Measurements from ENCODE around the gene SEMA4C.
A peak's percentile ranks its signal among the peaks of the same experiment; 100 is the strongest.

Gene SEMA4C

DNA sequence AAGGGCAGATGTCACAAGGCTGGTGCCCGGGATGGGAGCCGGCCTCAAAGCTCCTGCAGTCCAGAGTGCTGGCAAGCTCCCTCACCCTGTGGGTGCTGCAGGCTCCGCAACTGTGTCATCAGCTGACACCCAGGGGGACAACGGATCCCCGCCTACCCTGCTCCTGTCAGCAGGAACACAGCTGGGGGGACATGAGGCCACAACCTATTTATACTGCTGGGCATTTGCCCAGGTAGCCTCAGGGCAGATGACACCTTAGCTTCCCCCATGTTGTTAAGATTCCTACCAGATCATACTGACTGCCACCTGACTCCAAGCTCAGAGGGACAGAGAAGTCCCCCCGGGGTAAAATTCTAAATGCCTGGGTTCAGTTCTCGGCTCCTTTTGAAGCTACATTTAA lies 27.3 kb downstream of the SEMA4C start:
- DNase-seq (ENCODE audit: low spot score), result no peak

GRCh38 chr2:96841701-96842495 lies 28.0 kb downstream of the SEMA4C start:
- no peak for DNase-seq (ENCODE audit: low spot score)

GRCh38 chr2:96839875-96840850 lies 29.7 kb downstream of the SEMA4C start:
- DNase-seq (ENCODE audit: low spot score), result no peak

- DNase-seq (ENCODE audit: low spot score), result no peak
Observed at GRCh38 chr2:96839293-96839874, 30.5 kb downstream of the SEMA4C start.

DNA sequence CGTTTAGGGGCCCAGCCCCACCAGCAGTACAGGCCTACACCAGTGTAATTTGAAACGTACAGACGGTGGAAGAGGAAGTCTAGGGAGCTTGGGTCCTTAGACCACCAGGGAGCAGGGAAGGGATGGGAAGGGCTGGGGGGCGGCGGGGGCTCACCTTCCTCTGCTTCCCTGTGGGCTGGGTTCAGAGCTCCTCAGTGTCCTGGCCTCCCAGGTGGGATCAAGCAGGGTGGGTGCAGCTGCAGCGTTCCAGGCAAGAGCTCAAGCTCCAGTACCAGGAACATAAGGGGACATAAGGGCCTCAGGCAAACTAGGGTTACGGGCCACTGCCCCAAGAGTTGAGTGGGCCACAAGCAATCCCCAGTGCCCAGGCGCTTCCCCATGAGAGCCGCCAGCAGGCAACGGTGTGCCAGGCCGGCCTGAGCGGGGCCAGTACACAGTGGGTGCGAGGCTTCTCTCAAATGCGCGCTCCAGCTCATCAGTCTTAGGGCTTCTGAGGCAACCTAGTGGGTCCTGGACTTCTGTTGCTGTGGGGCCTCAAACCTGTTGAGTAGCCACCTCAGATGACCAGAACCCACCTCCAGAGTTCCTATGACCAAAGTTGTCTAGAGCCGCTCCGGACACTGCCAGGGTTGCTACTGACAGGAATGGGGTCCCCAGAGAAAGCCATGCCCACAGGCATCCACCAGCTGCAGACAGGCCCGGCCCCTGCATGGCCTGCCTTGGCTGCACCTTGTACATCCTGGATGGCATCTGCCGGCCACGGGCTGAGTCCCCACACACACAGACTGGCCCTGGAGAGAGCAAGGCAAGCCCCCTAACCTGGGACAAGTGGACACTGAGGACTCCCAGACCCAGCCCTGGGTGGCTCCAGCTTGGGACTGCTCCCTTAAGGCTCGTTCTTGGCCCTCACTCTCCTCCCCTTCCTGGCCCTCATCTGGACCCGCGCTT lies 31.3 kb downstream of the SEMA4C start:
- no peak for DNase-seq (ENCODE audit: low spot score)

GRCh38 chr2:96837575-96837974 lies 32.3 kb downstream of the SEMA4C start:
- DNase-seq (ENCODE audit: low spot score), result no peak

- DNase-seq (ENCODE audit: low spot score), result no peak
Observed at GRCh38 chr2:96835830-96836229, 34.0 kb downstream of the SEMA4C start.

GRCh38 chr2:96832754-96833507 lies 36.9 kb downstream of the SEMA4C start:
- DNase-seq (ENCODE audit: low spot score), result peak; percentile 56

DNA sequence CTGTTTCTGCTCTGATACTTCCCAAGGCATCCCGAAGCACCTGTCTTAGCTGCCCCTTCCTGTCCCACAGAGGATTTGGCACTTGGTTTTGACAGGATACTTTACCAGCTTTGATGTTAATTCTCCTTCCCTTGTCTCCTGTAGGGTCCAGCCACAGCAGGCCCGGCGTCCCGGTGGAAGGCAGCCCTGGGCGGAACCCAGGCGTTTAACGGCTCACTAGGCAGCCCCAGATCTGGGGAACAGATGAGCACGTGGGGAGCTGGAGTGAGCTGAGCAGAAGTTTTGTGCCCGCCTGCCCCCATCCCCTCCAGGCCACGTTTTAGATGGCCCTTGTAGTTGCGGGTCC lies 37.5 kb downstream of the SEMA4C start:
- DNase-seq (ENCODE audit: low spot score), result no peak

GRCh38 chr2:96831679-96832078 lies 38.2 kb downstream of the SEMA4C start:
- no peak for DNase-seq (ENCODE audit: low spot score)

DNA sequence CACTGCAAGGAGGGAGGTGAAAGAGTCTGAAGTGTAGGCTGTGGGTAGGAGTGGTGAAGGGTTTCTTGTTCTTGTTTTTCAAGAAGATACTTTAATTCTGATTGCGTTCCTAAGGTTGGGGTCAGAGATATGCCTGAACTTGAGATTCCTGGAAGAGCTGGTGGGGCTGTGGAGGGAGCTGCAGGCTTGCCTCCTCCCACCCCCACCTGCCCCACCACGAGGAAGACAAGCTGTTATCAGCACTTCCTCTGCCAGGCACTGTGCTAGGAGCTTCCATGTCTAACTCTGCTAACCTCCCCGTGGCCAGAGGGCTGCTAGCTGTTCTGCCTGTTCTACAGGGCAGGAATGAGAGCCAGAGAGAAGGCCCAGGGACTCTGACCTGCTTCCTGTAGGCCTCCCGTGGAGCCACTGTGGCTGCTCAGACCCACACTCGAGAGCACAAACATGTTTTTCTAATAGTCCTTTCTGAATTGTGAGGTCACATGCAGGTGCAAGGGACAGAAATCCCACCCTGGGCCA lies 39.8 kb downstream of the SEMA4C start:
- no peak for DNase-seq (ENCODE audit: low spot score)

DNA sequence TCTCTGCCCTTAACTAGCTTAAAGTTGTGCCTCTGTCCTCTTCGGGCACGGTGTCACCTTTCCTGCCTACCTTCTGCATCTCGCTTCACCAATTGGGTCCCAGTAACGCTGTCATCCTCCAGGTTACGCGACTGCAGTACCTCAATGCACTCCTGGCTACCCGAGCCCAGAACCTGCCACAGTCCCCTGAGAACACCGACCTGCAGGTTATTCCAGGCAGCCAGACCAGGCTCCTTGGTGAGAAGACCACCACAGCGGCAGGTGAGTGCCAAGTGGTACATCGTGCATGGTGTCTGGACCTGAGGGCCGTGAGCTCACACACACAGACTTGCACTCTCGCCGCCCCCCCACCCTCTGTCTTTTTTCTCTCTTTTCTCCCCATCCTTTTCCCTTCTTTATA lies 41.0 kb downstream of the SEMA4C start:
- DNase-seq (ENCODE audit: low spot score), result no peak

DNA sequence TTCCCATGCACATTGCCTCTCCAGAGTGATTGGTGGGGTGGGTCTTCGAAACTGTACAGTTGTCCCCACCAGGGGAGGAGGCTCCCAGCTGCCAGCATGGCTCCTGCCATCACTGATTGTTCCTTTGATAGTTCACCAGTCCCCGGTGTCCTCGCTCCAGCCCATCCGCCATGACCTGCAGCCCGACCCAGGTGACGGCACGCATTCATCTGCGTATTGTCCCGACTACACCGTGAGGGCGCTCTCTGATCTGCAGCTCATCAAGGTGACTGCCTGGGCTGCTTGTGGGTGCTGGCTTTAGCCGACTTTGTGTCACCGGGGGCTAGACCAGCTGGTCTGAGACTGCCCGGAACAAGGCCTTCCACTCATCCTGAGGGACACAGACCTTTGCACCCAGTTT lies 41.4 kb downstream of the SEMA4C start:
- no peak for DNase-seq (ENCODE audit: low spot score)

GRCh38 chr2:96826546-96827278 lies 43.2 kb downstream of the SEMA4C start:
- DNase-seq (ENCODE audit: low spot score), result no peak

- DNase-seq (ENCODE audit: low spot score), result no peak
Observed at GRCh38 chr2:96825057-96825456, 44.8 kb downstream of the SEMA4C start.

GRCh38 chr2:96824079-96824870 lies 45.6 kb downstream of the SEMA4C start:
- DNase-seq (ENCODE audit: low spot score), result no peak

DNA sequence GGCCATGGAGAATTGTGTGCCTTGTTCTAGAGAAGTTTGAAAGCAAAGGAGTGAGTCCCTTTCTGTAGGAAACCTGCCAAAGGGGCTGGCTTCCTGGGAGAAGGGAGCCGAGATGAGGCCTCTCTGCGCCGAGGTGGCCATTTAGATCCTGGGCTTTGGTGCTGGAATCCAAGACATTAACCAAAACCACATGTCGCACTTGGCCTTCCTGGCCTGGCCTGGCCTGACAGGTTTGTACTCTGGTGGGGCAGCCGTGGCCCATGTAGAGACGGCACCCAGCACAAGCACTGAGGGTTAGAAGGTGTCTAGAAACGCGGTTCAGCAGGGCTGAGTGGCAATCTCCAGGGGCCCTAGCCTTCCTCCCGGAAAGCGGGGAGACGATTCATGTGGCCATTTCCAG lies 46.7 kb downstream of the SEMA4C start:
- no peak for DNase-seq (ENCODE audit: low spot score)

- no peak for DNase-seq (ENCODE audit: low spot score)
Observed at GRCh38 chr2:96822786-96823185, 47.1 kb downstream of the SEMA4C start.

DNA sequence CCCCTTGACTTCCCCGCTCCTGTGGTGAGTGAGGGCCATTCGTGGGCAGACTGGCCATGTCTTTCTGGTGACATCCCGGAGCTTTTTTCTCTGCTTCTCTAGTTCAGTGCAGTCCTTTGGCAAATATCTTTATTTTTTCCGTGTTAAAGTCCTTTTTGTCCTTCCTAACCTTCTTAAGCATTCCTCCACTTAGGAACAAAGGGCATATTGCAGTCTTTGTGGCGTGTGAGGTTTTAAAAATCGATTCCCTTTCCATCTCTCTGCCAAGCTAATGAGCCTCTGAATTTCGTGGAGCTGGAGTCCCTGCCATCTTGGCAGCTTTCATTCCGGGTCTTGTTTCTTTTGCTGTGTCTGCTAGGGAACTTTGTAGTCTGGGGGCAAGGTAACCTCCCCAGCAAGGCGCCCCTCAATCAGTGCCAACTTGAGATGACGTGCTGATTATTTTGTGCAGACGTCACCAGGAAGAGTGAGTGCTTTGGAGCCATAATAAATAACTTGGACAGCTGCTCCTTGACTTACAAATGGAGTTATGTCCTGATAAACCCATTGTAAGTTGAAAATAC lies 48.7 kb downstream of the SEMA4C start:
- DNase-seq (ENCODE audit: low spot score), result no peak

All from GM03348 (cell line).